IPS DF 19.7 (cell line): ENCODE results near the gene HOXD11.

Source experiments
- DNase-seq: peaks from one replicate; pipeline ENCODE4 v3.0.0-alpha.2; 2013; ENCODE audit warnings: low read depth, low spot score

Gene HOXD11

GRCh38 chr2:176093145-176093897 lies 13.8 kb upstream of the HOXD11 start:
- no peak for DNase-seq

GRCh38 chr2:176093898-176094249 lies 13.2 kb upstream of the HOXD11 start:
- no peak for DNase-seq

GRCh38 chr2:176094349-176094748 lies 12.7 kb upstream of the HOXD11 start:
- DNase-seq, result no peak

GRCh38 chr2:176095421-176095820 lies 11.7 kb upstream of the HOXD11 start:
- DNase-seq, result no peak

- DNase-seq, result no peak
Observed at GRCh38 chr2:176096243-176096985, 10.7 kb upstream of the HOXD11 start.

- DNase-seq, result peak; percentile 84
Observed at GRCh38 chr2:176096986-176097819, 9.9 kb upstream of the HOXD11 start.

- no peak for DNase-seq
Observed at GRCh38 chr2:176097820-176098365, 9.2 kb upstream of the HOXD11 start.

GRCh38 chr2:176098366-176099158 lies 8.5 kb upstream of the HOXD11 start:
- no peak for DNase-seq

- no peak for DNase-seq
Observed at GRCh38 chr2:176099159-176099727, 7.8 kb upstream of the HOXD11 start.

- DNase-seq, result no peak
Observed at GRCh38 chr2:176099728-176100546, 7.1 kb upstream of the HOXD11 start, which contains the start of gene HOXD12. TSS of gene HOXD12 (plus strand) at chr2:176099795. CDS start at chr2:176099802, 7 bp downstream.

- DNase-seq, result no peak
Observed at GRCh38 chr2:176100547-176101140, 6.4 kb upstream of the HOXD11 start.

GRCh38 chr2:176101216-176101830 lies 5.8 kb upstream of the HOXD11 start:
- DNase-seq, result no peak

GRCh38 chr2:176101842-176102241 lies 5.2 kb upstream of the HOXD11 start:
- no peak for DNase-seq

GRCh38 chr2:176102309-176102866 lies 4.7 kb upstream of the HOXD11 start:
- no peak for DNase-seq

- no peak for DNase-seq
Observed at GRCh38 chr2:176103194-176103593, 3.9 kb upstream of the HOXD11 start.

- no peak for DNase-seq
Observed at GRCh38 chr2:176103742-176104315, 3.3 kb upstream of the HOXD11 start.

GRCh38 chr2:176104316-176105077 lies 2.6 kb upstream of the HOXD11 start:
- DNase-seq, result no peak
